ENCODE results near the gene UBE2E2.

UBE2E2 gene

DNA sequence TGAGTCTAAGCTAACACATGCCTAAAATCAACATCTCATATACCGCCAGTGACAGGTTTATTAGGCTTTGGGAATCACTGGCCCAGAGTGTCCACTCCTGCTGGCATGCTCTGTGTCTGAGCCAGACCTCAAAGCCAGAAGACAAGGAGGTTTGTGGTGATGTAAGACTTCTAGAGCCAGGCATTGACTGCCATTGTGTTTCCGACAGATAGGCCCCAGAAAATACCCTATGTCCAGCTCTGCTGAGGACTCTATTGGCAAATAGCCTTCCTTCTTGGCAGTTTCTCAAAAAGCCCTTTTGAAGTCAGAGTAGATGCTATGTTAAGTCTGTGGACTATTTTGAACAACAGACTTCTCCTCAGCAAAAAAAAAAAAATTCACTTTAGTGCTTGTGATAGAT, 420.7 kb downstream of the UBE2E2 start:
- DNase-seq (ENCODE audit: low spot score), result no peak

- DNase-seq (ENCODE audit: low spot score), result no peak
Observed at GRCh38 chr3:23624305-23624704, 421.2 kb downstream of the UBE2E2 start.

GRCh38 chr3:23626442-23626841, 423.3 kb downstream of the UBE2E2 start:
- DNase-seq (ENCODE audit: low spot score), result no peak

DNA sequence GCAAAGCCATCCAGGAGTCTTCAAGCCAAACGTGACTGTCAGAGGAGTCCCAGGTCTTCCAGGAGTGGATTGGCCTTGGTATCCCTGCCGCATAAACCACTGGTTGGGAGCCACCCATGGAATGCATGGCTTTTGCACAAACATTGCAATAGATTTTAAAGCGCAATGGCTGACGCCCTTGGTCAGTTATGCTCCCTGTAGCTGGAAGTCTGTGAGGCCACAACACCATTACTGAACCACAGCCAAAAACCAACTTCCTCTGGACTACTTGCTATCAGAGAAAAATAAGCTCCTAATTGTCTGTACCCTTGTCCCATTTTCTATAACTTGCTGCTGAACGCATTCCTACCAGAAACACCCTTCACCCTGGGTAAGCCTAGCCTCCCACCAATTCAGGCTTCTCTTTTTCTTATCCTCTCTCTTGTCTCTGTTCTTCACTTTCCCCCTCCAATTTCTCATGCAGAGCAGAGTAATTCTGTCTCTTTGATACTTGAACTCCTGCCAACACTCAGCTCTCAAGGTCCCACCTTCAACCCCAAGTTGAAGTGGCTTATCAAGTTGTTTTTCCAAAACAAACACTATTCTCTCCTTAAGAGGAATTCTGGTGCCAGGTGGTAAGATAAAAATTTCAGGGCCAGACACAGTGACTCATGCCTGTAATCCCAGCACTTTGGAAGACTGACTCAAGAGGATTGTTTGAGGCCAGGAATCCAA, 426.2 kb downstream of the UBE2E2 start:
- DNase-seq (ENCODE audit: low spot score), result no peak

DNA sequence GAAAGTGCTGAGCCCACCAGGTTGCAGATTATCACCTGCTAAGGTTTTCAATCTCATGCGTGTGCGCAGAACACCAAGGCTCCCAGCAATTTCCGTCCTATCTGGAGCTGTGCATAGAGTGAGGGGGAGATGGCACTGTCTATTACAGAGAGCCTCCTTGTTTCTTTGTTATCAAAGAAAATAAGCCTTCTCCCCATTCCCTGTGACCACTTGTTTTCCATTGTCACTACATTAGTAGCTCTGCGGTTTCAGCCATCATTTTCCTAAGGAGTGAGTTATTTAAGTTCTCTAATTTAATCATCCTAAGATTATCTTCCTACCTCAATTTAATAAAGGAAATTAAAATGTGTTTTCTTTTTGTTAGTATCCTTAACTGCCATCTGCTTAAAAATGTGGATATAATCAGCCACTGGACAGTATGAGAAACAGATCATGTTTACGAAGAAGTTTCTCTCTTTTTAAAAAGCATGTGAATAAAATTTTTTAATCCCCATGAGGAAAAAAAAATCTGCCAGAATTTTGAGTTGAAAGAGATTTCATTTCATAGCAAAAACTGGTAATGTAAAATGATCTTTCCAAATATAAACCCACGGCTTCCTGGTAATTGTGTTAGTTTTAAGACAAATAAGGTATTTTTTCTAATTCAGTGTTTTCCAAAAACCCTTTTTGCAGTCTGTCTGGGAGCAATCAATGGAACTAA, 430.3 kb downstream of the UBE2E2 start:
- DNase-seq (ENCODE audit: low spot score), result peak; percentile 88

DNA sequence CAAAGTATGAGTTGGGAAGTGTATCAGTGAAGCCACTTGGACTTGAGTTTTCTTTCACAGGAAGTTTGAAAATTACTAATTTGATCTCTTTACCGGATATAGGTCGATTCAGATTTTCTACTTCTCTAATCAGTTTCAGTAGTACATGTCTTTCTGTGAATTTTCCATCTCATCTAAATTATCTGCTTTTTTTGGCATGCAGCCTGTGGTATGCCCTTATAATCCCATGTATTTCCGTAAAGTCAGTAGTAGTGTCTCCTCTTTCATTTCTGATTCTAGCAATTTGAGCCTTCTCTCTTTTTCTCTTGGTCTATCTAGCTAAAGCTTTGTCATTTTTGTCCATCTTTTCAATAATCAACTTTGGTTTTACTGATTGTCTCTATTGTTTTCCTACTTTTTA, 434.2 kb downstream of the UBE2E2 start:
- no peak for DNase-seq (ENCODE audit: low spot score)

DNA sequence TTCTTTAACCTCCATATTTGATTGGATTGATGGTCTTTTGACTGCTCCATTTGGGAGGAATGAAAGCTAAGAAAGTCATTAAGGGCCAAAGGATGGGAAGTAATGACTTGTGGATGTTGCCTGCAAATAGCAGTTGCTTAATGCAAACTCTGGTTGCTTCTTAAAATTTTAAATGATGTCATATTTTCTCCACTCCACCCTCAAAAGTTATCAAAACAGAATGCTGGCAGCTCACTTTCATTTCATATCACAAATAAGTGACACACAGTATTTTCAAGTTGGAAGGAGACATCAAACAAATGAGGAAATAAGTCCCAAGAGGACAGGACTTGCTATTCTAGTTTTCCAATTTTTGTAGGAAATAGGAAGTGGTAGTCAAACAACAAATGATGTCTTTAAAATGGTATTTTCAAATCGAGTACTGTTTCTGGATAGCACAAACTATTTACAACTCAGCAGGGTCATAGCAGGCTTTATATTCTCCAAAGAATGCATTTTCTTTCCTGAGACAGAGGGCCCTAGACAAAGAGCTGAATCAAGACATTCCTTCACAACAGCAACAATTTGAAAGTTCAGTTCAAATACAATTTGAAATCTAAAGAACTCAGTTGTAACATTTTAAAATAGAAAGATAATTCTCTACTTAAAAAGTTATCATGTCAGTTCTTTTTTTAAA, 437.5 kb downstream of the UBE2E2 start:
- no peak for DNase-seq (ENCODE audit: low spot score)
